ENCODE measurements around the gene PLA2G4B.
A peak's percentile ranks its signal among the peaks of the same experiment; 100 is the strongest.

PLA2G4B gene, protein sequence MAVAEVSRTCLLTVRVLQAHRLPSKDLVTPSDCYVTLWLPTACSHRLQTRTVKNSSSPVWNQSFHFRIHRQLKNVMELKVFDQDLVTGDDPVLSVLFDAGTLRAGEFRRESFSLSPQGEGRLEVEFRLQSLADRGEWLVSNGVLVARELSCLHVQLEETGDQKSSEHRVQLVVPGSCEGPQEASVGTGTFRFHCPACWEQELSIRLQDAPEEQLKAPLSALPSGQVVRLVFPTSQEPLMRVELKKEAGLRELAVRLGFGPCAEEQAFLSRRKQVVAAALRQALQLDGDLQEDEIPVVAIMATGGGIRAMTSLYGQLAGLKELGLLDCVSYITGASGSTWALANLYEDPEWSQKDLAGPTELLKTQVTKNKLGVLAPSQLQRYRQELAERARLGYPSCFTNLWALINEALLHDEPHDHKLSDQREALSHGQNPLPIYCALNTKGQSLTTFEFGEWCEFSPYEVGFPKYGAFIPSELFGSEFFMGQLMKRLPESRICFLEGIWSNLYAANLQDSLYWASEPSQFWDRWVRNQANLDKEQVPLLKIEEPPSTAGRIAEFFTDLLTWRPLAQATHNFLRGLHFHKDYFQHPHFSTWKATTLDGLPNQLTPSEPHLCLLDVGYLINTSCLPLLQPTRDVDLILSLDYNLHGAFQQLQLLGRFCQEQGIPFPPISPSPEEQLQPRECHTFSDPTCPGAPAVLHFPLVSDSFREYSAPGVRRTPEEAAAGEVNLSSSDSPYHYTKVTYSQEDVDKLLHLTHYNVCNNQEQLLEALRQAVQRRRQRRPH

DNA sequence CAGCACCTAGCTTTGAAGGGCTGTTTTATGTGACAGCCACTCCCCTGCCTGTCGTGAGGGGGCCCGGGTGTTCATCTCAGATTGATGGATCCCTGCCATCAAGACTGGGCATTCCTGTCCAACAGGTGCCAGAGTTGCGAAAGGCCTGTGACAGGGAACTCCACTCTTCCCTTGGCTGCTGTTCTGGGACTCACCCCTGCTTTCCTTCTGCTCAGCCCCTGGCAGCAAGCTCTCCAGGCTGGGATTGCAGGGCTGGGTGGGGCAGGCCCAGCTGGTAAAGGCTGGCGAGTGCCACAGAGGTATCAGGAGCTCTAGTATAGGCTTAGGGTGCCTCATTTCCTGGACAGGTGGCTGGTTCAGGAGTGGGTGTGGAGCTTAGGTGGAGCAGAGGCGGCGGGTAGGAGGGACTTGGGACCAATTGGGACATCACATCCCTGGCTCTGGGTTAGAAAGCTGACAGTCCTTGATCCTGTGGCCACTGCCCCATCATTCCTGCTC, at the start of gene PLA2G4B:
Gene PLA2G4B (plus strand): TSS at position 448 of the 498 bp plus-strand sequence. CDS start 67 bp downstream, outside the sequence.
- DNase-seq, result no peak
- intact Hi-C loops (cut with DNase I), result no loop called here

DNA sequence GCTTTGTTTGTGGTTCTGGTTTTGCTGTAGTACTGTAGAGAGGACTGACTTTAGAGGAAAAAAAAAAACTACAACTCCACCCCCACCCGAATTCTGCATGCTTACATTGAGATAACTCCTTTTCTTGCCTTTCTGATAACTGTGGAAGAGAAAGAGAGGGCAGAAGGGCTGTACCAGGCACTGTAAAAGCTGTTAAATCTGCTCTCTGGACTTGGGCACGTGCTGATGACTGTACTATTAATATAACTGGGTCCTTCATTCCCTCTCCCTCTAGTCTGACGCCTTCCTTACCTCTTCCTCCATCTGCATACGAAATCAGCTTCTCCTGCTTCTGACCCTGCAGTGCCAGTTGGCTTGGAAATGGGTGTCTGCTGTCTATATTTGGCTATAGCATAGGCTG, 49.4 kb upstream of the PLA2G4B start:
- no peak for DNase-seq
- intact Hi-C loops (cut with DNase I), result no loop called here

DNA sequence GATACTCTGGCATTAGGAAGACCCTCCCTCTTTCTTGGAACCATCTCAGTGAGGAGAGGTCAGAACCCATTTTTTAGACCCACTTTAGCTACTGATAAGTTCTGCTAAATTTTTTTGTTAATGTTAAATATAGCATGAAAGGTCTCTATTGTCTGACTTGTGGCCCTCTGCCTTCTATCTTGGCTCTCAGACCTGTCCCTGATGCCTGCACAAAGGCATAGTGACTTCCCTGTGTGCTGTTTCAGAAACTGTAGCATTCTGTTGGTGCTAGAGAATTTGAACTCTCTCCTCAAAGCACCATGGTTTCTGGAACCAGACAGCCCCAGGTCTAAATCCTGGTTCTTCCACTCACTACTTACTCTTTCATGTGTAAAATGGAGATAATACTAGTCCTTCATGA, 49.0 kb upstream of the PLA2G4B start:
- intact Hi-C loops (cut with DNase I), result no loop called here
- DNase-seq, result no peak

DNA sequence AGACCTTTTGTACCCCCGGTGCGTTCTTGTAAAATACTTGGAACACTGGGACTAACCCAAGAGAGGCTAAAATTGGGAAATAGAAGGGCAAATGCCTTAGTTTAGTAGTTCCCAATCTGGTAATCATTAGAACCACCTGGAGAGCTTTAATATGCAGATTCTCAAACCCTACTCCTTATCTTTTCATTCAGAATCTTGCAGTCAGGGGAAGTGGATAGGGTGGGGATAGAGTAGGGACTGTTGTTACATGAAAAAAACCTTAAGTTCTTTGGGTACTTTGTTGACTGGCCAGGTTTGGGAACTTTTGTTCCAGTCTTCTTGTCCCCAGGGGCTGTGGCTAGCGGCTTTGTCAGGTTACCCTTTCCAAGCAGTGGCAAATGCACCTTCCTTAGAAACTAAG, 48.5 kb upstream of the PLA2G4B start:
- no peak for DNase-seq
- intact Hi-C loops (cut with DNase I), result no loop called here

DNA sequence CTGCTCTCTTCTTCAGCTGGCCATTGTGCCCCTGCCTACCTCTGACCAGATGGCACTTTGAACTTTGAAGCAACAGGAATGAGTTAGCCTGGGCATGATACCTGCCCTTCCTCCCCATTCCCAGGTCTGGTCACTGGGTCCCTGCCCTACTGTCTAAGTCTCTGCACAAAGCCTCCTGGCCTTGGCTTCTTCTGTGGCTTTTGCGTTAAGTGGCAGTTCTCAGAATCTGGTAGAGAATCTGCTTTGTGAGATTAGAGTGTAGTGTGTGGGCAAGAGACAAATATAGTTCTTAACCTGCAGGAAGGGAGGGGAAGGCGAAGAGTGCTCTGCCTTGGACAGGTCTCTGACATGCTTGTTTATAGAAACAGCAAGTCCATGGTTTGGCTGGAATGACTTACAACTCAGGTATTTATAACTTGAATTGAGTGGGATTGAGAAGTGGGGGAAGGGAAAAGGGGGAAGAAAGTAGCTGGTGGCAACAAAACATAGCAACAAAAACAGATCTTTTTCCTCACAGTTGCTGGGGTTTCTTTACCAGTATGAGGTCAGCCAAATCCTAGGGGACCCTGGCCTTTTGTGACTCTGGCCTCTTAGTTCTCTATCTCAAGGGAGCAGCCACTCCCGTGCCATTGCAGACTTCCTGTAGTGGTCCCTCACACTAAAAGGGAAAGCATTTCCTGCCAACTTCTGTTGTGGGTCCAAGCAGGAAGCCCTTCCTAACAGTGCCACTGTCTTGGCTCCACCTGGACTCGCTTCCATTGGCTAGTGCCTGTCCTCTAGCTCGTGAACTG, 47.7 kb upstream of the PLA2G4B start:
- peak in 1 of 42 donors; percentile 29 for DNase-seq
- intact Hi-C loops (cut with DNase I), result no loop called here

DNA sequence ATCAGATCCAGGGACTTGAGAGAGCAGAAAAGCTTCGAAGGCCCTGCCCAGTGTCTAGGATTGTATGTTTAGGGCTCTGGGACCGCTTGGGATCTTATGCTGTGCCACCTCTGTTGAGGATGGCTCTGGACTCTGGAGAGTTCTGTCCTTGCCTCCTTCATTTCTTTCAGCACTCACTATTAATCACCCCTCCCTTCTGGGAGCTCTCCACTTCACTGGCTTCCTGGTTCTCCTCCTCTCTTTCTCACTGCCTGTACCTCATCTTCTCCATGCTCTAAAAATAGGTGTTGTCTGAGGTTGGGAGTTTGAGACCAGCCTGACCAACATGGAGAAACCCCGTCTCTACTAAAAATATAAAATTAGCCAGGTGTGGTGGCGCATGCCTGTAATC, 47.1 kb upstream of the PLA2G4B start:
- DNase-seq, result no peak
- intact Hi-C loops (cut with DNase I), result no loop called here

DNA sequence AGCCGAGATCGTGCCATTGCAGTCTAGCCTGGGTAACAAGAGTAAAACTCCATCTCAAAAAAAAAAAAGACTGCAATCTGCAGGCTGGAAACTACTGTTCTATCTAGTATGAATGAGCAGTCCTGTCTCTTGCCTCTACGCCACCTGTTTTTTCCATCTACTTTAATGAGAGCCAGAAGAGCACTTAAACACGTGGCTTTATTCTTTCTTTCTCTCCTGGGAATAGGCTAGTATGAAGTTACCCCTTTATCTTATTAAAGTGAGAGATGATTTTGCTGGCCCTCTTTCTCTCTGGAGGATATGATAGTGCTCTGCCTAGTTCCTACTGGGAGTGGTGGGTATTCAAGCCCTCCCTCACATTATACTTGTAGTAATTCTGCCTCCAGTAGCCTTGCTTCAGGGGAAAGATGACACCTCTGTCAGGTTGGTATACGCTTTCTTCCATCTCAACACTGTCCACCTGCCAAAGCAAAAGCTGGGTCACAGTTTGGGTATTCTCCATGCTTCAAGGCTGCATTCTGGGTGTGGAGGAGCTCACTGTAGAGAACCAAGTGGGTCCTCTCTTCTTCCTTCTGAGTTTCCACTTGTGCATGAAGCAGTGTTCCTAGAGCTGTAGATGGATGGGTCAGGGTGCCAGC, 46.5 kb upstream of the PLA2G4B start:
- intact Hi-C loops (cut with DNase I), result no loop called here
- DNase-seq, result no peak

DNA sequence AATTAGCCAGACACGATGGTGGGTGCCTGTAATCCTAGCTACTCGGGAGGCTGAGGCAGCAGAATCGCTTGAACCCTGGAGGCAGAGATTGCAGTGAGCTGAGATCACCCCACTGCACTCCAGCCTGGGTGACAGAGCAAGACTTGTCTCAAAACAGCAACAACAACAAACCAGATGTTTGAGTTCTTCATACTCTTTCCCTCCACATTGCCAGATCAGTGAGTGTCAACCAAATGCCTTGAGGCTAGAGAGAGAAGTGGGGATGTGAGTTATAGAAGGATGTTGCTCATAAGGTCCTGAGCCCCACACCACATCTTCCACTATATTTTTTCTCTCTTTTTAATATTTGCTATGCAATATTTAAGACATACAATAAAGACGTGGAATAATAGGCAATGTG, 44.6 kb upstream of the PLA2G4B start:
- intact Hi-C loops (cut with DNase I), result no loop called here
- DNase-seq, result peak in 1 of 42 donors; percentile 35

DNA sequence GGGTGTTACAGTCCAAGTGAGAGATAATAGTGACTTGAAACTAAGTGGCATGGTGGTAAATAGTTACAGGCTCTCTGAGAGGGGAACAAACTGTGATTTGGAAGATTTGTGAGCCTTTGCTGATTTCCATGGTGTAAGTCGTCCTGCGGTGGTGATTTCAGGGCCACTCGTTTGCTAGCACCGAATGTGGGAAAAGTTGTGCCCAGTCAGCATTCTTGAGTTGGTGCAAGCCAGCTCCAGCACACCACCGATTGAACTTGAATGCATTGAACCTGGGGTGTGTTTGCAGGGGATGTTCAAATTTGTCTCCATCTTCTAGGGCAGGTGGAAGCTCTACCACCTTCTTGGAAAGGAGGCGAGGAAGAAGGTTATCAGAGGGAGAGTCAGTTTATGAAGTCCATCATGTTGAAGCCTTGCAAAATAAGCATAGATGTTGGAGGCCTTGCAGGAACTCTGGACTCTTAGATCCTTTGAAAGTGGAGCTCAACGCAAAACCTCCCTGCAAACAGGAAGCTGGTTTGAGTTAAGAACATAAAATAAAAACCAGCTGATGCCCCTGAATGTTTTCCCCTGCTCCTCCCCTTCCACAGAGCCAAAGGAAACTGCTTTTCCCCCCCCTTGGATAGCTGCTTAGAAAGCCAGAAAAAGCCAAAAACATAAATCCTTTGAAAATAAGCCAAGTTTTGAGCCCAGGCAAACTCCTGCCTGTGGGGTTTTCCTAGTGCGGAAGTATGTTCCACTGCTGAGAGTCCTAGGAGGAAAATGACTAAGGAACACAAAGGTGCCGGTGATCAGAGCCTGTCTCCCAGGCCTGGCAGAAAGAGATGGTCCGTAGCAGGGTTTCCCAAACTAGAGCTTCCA, 42.4 kb upstream of the PLA2G4B start:
- intact Hi-C loops (cut with DNase I), result no loop called here
- no peak for DNase-seq

DNA sequence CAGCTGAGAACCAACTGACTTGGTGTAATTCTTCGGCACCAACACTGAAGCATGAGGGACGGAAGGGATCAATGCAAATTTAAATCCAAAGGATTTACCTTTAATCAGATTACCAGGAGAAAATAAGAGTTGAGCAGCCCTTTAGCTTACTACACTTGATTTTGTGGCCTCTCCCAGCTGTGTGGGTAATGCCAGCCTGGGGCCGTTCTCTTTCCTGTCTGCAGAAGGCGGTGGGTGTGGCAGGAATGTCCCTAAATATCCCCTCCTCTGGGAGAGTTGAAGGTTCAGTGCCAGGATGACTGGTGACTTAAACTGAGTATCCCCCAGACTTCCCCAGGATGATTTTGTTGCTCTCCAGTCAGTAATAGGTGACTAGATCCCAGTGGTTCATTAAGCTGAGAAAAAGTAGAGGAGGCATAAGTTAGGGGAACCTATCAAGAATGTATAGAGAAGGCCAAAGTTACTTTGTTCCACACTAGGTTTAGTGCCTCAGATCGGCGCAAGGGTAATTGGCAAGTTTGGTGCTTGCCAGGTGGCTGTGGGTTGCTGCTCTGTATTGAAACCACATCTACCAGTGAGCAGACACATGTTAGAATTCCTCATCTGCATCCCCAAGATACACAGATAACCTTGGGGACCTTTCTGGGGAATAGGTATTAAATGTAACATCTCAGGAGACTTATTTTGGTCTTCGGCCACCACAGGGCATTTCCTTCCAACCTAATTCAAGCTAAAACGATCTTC, 41.3 kb upstream of the PLA2G4B start:
- DNase-seq, result no peak
- intact Hi-C loops (cut with DNase I), result no loop called here

DNA sequence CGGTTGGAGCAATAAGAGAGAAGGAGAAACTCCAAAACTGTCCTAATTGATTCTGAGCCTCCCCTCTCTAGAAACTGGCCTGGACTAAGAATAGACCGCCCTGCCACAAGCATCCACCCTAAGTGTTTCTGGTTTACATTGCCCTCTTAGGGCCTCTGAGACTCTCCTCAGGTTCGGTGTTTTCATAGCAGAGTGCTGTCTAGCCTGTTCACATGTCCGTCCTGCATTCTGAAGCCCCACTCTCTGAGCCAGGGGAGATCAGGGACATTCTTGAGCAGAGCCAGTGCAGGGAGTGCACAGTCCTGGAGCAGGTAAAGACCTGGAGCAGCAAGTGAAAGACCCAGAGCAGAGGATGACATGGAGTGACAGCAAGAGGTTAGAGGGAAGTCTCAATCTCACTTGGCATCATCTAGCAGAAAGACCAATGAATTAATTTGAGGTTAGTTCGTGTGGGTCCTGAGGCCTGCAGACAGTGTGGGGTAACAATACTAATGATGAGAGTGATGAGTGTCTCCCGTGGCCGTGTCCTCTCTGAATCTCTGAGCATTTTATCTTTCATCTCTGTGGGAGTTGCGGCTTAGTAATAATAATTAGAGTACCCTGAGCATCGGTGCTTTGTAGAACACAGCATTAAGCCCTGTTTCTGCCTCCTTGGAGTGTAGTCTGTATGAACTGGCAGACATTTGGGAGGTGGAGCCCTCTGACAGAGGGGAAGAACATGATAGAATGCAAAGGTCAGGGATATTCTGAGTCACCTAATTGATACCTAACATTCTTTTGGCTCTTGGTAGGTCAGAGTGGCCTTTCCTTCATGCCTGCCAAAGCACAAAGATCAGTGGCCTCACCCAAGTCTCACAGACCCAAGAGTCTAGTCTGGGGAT, 39.8 kb upstream of the PLA2G4B start:
- no peak for DNase-seq
- intact Hi-C loops (cut with DNase I), result no loop called here

DNA sequence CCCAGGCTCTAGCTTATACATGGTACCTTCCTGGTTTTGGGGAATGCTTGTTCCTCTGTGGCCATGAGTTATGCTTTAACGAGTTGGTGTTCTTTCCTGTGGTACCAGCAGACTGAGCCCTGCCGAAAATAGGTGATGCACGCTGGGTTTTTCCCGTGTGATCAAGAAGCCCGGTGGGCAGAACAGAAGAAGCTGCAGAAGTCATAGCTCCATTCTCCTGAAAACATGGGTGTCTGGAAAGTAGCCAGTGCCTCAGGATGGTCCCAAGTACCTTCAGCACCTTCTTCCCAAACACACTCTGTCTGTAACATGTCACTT, 39.2 kb upstream of the PLA2G4B start:
- intact Hi-C loops (cut with DNase I), result no loop called here
- no peak for DNase-seq

DNA sequence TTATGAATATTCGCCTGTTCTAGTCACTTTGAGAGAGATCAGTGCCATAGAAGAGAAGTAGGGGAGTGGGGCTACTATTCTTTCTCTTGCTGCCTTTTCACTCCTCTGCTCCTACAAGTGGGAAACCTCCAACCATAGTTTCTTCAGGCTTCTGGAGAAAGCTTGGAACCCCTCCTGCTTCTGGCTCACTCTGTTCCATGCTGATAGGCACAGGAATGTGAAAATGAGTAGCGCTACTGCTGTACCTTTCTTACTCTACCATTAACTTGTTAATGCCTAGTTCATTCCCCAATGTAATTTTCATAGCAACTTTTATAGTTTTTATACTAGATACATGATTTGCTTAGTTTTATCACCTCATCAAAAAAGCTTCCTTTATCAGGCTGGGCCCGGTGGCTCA, 37.5 kb upstream of the PLA2G4B start:
- no peak for DNase-seq
- intact Hi-C loops (cut with DNase I), result no loop called here

DNA sequence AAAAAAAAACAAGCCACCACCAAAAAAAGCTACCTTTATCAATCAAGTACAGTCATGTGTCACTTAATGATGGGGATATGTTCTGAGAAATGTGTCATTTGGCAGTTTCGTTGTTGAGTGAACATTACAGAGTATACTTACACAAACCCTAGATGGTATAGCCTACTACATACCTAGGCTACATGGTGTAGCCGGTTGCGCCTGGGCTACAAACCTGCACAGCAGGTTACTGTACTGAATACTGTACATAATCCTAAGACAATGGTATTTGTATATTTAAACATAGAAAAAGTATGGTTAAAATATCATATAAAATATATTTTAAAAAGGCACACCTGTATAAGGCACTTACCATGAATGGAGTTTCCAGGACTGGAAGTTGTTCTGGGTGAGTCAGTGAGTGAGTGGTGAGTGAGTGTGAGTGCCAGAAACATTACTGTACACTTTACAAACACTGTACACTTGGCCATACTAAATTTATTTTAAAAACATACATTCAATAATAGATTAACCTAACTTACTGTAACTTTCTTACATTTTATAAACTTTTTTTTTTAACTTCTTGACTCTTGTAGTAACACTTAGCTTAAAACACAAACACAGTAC, 36.7 kb upstream of the PLA2G4B start:
- intact Hi-C loops (cut with DNase I), result no loop called here

DNA sequence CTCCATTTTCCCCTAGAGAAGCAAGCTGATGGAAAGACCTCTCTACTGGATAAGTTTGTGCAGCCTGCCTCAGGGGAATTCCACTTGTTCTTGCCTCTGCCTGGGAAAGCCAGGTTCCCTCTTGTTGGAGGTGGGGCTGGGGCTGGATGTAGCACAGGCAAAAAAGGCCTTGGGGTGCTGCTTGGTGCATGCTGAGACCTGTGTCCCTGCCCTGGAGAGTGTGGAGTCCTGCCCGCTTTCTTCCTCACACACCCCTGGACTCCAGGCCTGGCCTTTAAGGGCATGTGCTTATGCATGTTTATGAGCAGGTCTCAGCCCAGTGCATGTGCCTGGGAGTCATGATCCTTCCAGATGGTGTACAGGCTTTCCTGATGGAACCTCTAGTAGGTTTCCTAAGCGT, 34.3 kb upstream of the PLA2G4B start:
- intact Hi-C loops (cut with DNase I), result no loop called here
- no peak for DNase-seq

More for the DNA sequence above, 36.7 kb upstream of the PLA2G4B start:
- no peak for DNase-seq

DNA sequence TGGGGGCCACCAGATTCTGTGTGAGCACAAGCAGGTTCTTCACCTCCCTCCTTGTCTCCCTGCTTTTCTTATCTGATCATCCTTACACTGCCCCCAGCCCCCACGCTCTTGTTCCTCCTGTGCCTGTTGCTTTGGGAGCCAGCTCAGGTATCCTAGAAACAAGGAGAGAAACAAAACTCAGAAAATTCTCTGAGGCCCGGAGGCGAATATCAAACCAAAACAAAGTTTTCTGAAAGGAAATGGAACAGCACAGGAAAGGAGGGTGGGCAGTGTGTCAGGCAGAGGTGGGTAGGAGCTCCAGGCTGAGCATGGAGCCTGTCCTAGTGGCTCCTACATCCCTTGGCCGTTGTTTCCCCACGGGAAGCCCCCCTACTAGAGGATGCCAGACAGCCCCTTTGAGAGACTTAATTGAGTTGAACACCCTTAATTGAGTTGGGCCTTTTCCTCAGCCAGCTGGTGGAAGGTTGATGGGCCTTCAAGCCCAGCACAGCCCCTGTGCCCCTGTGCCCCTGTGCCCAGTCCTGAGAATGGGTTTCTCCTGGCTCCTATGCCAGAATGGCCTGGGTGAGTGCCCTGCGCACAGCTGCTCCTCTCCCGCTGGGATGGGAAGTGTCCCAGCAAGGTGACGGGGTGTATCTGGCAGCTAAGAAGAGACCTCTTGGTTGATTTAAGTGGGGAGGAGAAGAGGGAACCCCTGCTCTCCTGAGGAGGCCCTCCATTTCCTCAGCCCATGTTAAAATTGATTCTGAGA, 33.6 kb upstream of the PLA2G4B start:
- intact Hi-C loops (cut with DNase I), result no loop called here
- no peak for DNase-seq

Data from head of caudate nucleus (tissue), 42 donors.